Mesothelial cell of epicardium (in vitro differentiated cells): ENCODE data around the gene CACFD1. TPM values are rescaled to one million over a fixed set of nuclear protein-coding genes. Genes with fewer than 3 reads are reported as not detected.

Experiments used
- DNase-seq, 2 experiments: peaks; one replicate each; pipeline ENCODE4 v3.0.0; 2021; ENCODE audit warnings: low spot score in 2 of 2; ENCODE audit not compliant: unreplicated experiment in 2 of 2
- H3K27ac Mint-ChIP-seq: 2 replicates; pipeline ENCODE4 v1.8.0; 2021; ENCODE audit warnings: mixed read lengths
- H3K27me3 Mint-ChIP-seq: 2 replicates; pipeline ENCODE4 v1.8.0; 2021; ENCODE audit warnings: low read depth, mixed read lengths
- H3K36me3 Mint-ChIP-seq: 2 replicates; pipeline ENCODE4 v1.8.0; 2021; ENCODE audit warnings: mixed read lengths
- H3K4me1 Mint-ChIP-seq: 2 replicates; pipeline ENCODE4 v1.8.0; 2021; ENCODE audit warnings: mixed read lengths
- H3K4me3 Mint-ChIP-seq: 2 replicates; pipeline ENCODE4 v1.8.0; 2021; ENCODE audit warnings: mild to moderate bottlenecking, moderate library complexity, mixed read lengths
- H3K9me3 Mint-ChIP-seq: 2 replicates; pipeline ENCODE4 v1.8.0; 2021; ENCODE audit warnings: mixed read lengths
- CTCF ChIP-seq: fragments of 200-600 bp; sonication (generic); IDR thresholded peaks from one replicate; pipeline ENCODE4 v1.5.0; 2021; ENCODE audit warnings: antibody characterized with exemption; ENCODE audit not compliant: unreplicated experiment
- total RNA-seq: library from RNA; stranded (reverse); gene quantifications from 3 replicates; pipeline ENCODE4 v1.2.1, GENCODE V29; 2021

Gene CACFD1
- total RNA-seq, 1 donor from 2014 or later, result 35.4 TPM

- H3K27ac Mint-ChIP-seq, result no peak overlapping the region
Observed at GRCh38 chr9:133494636-133495326, 35.0 kb downstream of the CACFD1 start.

GRCh38 chr9:133495327-133496293, 35.8 kb downstream of the CACFD1 start:
- no peak for DNase-seq
- peaks cover 13% of the 10 kb centered on the region for H3K4me1 Mint-ChIP-seq
- TF ChIP-seq CTCF, result no peak
- H3K4me3 Mint-ChIP-seq, result no peak overlapping the region
- H3K9me3 Mint-ChIP-seq, result no peaks in the 10 kb centered on the region
- no peaks in the 10 kb centered on the region for H3K36me3 Mint-ChIP-seq
- H3K27me3 Mint-ChIP-seq, result no peaks in the 10 kb centered on the region
- H3K27ac Mint-ChIP-seq, result no peak overlapping the region

More at GRCh38 chr9:133494636-133495326, 35.0 kb downstream of the CACFD1 start:
- no peaks in the 10 kb centered on the region for H3K9me3 Mint-ChIP-seq
- TF ChIP-seq CTCF, result no peak
- H3K4me3 Mint-ChIP-seq, result no peak overlapping the region
- DNase-seq, result no peak
- H3K4me1 Mint-ChIP-seq, result peaks cover 13% of the 10 kb centered on the region
- H3K36me3 Mint-ChIP-seq, result no peaks in the 10 kb centered on the region
- H3K27me3 Mint-ChIP-seq, result no peaks in the 10 kb centered on the region

- no peak for DNase-seq
- Mint-ChIP-seq H3K27me3 (no peaks in the 10 kb centered on the region), H3K27ac (no peak overlapping the region), H3K36me3 (no peaks in the 10 kb centered on the region), H3K4me1 (peaks cover 11% of the 10 kb centered on the region), H3K4me3 (no peak overlapping the region), H3K9me3 (peaks cover 13% of the 10 kb centered on the region)
- TF ChIP-seq CTCF, result no peak
Observed at GRCh38 chr9:133496861-133497842, 37.4 kb downstream of the CACFD1 start.

GRCh38 chr9:133499132-133499891, 39.5 kb downstream of the CACFD1 start:
- no peak for TF ChIP-seq CTCF
- H3K4me3 Mint-ChIP-seq, result no peak overlapping the region
- no peak overlapping the region for H3K27ac Mint-ChIP-seq
- no peaks in the 10 kb centered on the region for H3K4me1 Mint-ChIP-seq
- no peak for DNase-seq
- peaks cover 24% of the 10 kb centered on the region for H3K9me3 Mint-ChIP-seq
- no peaks in the 10 kb centered on the region for H3K27me3 Mint-ChIP-seq
- H3K36me3 Mint-ChIP-seq, result no peaks in the 10 kb centered on the region
